Stimulated activated CD8-positive, alpha-beta memory T cell treated with anti-CD3 and anti-CD28 coated beads, Interleukin-2, amount 100 ng/mL, for 1 hour (primary cell): ENCODE measurements around the gene FBXO17.
"Not testable (repeated sequence)": the region's sequence is repeated elsewhere in the genome, so short reads cannot be mapped to it uniquely, and the experiment has no call there.

ENCODE experiments used
- DNase-seq, 2 donors: peaks; one replicate each; pipeline ENCODE4 v3.0.0-alpha.2; 2020; ENCODE audit warnings: low read depth in 2 of 2

The FBXO17 gene

DNA sequence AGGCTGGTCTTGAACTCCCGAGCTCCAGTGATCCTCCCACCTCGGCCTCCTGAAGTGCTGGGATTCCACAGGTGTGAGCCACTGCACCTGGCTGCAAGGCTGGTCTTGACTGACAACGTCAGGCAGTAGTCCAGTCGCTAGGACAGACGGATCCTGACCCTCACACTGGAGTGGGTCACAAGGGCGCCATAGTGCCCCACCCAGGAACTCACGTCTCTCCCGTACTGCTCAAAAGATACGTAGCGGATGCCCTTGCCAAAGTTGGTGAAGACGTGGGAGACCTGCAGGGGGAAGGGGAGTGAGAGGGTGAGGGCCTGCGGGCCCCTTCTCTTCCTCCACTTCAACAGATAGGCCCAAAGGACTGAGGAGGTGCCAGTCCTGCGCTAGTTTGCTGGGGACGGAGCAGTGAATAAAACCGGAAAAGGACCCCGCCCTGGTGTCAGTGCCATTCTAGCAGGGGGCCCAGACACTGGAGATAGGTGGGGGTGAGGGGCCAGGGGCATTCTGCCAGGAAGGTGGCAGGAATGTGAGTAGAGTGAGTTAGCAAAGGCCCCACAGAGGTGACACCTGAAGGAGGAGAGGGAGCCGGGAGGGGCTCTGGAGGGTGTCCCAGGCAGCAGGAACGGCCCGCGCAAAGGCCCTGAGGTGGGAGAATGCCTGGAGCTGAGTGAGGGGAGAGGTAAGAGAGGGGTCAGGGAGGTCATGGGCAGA is 32.9 kb downstream of the FBXO17 start:
- DNase-seq = no peak

DNA sequence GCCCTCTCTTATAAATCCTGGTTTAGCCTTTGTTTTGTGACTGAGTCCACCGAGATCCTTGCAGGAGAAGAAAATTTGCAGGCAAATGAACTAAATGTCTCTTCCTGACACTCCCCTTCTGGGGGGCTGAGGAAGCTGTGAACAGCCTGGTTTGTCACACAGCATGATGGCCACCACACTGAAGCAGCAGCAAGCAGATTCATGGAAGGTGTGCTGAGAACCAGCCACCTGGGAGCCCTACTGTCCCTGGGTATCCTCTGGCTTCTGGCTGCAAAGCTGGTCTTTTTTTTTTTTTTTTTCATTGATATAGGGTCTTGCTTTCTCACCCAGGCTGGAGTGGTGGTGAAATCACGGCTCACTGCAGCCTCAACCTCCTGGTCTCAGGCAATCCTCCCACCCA is 33.6 kb downstream of the FBXO17 start:
- no peak for DNase-seq

DNA sequence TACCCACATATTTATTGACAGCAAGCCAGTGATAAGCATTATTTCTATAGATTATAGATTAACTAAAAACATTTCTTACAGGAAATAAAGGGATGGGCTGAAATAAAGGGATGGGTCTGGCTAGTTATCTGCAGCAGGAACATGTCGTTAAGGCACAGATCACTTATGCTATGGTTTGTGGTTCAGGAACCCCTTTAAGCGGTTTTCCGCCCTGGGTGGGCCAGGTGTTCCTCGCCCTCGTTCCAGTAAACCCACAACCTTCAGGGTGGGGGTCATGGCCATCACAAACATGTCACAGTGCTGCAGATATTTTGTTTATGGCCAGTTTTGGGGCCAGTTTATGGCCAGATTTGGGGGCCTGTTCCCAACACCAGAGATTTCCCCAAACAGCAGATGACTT is 34.1 kb downstream of the FBXO17 start:
- DNase-seq = not testable (repeated sequence)

DNA sequence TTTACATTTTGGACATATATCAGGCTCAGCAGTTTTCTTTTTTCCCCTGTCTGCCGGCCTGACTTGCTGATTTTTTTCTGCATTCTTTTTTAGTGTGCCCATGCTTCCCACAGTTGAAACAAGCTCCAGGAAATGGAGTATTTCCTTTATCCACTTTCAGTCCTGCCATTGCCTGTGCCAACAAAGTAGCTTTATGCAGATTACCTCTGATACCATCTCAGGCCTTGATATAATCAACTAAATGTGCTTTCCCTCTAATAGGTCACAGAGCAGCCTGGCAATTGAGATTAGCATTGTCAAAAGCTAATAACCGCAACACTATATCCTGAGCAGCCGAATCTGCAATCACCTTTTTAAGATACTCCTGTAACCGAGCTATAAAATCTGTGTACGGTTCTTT is 35.6 kb downstream of the FBXO17 start:
- DNase-seq = no peak

DNA sequence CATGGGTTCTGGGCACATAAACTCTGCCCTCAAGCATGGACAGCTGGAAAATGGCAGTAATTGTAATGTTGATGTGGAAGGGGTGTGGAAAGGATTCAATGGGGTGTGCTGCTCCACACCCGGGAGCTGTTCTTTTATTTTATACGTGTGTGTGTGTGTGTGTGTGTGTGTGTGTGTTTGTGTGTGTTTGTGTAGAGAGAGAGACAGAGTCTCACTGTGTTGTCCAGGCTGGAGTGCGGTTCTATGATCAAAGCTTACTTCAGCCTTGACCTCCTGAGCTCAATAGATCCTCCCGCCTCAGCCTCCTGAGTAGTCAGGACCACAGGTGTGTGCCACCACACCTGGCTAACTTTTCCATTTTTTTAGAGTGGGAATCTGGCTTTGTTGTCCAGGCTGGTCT is 42.0 kb downstream of the FBXO17 start:
- no peak for DNase-seq

DNA sequence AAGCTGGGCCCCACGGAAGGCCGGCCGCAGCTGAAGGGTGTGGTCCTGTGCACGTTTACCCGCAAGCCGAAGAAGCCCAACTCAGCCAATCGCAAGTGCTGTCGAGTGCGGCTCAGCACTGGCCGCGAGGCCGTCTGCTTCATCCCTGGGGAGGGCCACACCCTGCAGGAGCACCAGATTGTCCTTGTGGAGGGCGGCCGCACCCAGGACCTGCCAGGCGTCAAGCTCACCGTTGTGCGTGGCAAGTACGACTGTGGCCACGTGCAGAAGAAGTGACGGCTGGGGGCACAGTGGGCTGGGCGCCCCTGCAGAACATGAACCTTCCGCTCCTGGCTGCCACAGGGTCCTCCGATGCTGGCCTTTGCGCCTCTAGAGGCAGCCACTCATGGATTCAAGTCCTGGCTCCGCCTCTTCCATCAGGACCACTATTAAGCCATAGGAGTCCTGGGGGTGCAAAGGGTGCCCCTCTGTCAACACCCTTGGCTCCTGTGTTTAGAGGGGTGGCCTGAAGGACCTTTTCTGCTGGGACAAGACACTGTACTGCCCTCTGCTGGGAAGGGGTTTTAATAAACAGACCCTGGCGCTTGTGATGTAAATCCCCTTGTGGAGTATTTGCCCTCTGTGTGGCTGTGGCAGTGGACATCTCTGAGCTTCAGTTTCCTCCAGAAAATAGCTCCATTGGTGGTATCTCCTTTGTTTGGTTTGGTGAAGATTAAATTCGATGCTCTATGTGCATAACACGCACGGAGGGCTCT is 42.9 kb downstream of the FBXO17 start:
- no peak for DNase-seq

DNA sequence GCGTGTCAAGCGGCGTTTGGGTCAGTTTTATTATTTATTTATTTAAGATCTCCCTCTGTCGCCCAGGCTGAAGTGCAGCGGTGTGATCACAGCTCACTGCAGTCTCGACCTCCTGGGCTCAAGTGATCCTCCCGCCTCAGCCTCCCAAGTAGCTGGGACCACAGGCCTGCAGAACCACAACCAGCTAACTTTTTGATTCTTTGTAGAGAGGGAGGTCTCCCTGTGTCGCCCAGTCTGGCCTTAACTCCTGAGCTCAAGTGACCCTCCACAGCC is 44.1 kb downstream of the FBXO17 start:
- DNase-seq = no peak

DNA sequence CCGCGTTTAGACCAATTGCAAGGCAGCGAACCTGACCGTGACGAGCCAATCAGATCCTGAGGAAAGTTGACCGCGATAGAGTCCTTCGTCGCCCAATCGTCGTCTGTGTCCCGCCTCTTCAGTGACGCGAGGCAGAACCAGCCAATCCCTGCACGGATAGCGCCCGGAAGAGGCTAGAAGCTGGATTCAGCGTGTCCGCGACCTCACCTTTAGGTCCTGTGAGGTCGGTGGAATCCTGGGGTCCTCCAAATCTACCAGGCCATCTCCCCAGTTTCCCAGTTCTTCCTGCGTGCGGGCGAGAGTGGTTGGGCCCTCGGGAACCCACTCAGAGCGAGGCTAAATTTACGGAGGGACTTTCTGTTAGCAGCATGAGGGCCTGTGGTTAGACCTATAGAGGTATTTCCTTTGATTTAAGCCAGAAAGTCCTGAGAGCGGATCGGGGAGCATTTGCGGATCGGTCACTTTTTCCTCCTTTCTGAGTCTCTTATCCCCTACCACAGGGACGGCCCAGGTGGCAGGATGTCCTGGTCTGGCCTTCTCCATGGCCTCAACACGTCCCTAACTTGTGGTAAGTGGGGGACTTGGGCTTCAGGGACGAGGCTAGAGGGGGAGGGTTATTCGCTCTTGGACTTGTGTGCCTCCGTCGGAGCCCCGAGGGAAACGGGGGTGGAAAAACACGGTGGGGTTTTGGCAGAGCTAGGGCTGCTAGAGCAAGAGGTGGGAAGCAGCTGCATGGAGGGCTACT is 44.6 kb downstream of the FBXO17 start, which contains the start of gene MRPS12:
MRPS12 (plus strand) TSS at position 169 of the 745 bp plus-strand sequence; CDS start at position 520, 351 bp downstream.
- DNase-seq = peak; percentile 93 to 95

DNA sequence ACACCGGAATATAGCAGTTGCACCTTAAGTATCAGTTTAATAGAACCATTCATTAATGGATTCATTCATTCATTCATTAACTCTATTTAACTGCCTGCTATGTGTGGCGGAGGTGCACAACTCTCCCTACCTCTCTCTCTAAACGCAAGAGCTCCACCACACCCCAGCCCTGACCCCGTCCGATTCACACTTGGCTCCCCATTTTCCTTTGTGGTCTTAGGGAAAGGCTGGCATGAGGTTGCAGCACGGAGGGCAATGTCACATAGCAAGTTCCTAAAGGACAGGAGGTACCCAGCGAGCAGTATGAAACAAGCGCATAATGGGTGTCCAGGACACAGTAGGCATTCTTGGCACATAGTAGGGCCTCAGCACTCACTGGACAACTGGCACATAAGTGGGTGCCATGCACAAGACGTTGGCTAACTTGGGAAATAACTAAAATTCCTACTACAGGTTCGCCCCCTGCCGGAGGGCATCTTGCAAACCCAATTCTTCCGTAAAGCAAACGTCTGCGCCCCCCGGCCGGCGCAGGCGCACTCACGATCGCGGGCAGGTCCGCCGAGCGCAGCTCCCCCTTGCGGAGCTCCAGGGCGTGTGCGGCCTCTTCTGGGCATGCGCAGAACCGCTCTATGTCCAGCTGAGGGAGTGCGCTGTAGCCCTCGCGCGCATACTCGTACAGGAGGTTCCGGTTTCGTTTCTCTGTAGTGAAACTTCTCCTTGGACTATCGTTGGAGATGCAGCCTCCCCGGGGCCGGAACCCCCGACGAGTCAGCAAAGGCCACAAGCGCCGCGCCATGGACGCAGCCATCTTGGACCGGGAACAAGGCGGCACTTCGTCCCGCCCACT is 45.4 kb downstream of the FBXO17 start, which contains the start of gene SARS2:
SARS2 (minus strand) TSS at position 835 of the 847 bp plus-strand sequence; CDS start at position 808, 27 bp downstream.
- DNase-seq = peak; percentile 87

DNA sequence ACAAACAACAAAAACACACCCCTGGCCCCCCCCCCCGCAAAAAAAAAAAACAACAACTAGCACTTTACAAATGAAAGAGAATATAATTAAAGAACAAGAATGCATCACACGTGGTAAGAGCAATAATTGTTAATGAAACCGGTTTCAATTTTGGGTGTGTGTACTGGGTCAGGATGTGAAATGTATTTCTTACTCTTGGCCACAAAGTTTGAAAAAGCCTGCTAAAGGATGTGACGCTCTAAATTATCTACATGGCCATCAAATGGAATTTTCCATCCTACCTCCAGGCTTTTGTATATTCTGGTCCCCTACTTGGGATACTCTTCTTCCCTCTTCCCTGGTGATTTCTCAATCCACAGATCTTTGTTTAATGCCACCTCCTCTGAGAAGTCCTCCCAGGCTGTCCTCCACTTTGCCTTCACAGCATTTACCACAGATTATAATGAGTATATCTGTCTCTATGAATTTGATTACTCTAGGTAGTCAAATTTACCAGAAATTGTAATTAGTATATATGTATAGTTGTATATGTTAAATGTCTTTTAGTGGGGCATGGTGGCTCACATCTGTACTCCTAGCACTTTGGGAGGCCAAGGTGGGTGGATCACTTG is 47.0 kb downstream of the FBXO17 start:
- DNase-seq = no peak

DNA sequence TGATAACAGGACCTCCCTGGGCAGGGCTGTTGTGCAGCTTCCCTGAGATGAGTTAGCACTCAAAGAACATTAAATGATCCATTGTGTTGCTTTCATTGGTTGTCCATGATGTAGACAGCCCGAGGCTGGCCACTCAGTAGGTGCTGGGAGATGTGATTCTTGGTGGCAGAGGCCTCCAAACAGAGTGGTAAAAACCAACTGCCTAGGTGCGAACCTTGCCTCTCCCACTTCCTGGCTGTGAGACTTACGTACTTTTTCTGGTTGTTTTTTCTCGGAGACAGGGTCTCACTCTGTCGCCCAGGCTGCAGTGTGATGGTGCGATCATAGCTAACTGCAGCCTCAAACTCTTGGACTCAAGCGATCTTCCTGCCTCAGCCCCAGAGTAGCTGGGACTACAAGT is 51.2 kb downstream of the FBXO17 start:
- DNase-seq = peak in 1 of 2 donors; percentile 23

DNA sequence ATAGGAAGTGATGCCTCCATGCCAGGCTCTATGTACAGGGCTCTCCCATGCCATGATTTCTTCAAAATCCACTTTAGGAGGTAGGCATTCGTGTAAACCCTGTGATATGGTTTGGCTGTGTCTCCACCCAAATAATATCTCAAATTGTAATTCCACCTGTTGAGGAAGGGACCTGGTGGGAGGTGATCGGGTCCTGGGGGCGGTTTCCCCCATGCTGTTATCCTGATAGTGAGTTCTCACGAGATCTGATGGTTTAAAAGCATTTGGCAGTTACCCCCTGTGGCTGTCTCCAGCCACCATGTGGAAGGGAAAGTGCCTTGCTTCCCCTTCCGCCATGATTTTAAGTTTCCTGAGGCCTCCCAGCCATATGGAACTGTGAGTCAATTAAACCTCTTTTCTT is 53.1 kb downstream of the FBXO17 start:
- no peak for DNase-seq

DNA sequence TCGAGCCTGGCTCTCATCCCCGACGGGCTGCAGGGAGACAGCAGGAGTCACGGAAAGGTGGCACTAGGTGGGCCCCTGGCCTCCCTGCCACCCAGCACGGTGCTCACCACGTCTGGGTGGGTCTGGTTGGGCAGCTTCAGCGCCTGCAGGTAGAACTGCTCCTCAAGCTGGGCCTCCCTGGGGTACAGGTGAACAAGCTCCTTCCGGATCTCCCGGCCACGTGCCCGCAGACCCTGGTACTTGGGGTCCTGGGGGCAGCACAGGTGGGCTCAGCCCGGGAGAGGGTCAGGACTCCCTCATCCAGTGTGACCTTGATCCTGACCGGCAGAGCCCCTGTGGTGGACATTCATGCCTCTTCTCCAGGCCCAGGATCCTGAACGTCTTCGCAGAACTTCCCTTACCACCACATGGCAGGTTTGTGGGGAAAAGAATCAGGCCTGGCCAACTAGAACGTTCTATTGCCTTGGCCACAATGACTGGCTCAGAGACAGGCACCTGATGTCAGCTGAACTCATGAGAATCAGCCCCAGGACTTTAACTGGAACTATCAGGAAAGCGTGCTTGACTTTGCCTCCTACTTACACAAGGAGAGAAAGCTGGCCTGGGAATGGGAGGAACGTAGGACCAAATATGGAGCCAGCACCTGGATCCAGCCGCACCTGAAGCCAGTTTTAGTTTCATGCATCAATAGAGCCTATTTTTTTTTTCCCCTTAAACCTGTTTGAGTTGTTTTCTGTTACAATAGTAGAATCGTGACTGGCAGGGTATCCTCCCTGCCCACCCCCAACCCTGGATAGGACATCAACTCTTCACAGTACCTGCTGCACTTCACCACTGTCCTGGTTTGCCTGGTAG is 53.9 kb downstream of the FBXO17 start:
- DNase-seq = no peak

DNA sequence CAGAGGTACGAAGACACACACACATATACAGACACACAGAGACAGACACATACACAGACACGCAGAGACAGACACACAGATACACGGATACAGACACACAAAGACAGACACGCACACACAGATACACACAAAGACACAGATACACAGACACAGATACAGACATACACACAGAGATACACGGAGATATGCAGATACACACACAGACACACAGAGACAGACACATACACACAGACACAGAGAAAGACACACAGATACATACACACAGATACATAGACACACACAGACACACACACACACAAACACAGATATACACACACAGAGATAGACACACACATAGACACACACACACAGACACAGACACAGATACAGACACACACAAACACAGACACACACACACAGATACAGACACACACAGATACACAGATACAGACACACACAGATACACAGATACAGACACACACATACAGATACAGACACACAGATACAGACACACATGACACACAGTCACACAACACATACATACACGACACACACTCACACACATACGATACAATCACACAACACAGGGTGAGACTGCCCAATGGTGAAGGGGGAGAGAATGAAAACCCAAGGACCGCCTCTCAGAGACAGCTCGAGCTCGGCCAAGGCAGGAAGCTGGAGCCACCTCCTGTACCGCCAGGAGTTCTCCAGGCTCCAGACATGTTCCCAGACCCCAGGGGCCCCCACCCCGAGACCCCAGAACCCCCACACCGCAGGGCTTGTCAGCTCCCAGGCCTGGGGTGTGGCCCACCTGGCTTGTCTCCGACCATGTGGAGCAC is 54.7 kb downstream of the FBXO17 start:
- DNase-seq = no peak

DNA sequence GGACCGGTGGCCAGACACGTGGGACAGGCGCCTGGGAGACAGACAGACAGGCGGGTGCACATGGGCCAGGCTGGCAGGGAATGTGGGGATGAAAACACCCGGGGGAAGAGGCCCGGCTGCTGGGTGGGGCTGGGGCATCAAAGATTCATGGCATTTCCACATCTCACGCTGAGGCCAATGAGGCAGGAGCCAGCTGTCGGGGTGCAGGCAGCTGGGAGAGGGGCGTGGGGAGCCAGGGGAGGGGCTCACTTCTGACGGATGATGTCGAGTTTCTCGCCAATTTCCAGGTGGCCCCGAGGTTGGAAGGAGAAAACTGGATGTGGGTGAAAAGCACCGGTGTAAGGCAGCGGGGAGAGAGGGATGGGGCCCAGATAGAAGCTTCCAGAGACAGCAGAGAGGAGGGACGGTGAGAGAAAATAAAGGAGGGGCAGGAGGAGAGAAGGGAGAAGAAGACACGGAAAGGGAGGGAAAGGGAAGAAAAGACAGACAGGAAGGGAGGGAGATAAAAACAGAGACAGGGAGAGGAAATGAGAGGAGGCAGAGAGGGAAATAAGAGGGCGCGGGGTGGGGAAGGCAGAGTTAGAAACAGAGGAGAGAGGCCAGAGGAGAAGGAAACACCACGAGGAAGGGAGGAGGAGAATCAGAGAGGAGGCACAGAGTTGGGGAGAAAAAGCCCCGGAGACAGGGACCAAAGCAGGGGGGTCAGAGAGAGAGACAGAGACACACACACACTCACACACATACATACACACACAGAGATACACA is 55.5 kb downstream of the FBXO17 start:
- DNase-seq = no peak

DNA sequence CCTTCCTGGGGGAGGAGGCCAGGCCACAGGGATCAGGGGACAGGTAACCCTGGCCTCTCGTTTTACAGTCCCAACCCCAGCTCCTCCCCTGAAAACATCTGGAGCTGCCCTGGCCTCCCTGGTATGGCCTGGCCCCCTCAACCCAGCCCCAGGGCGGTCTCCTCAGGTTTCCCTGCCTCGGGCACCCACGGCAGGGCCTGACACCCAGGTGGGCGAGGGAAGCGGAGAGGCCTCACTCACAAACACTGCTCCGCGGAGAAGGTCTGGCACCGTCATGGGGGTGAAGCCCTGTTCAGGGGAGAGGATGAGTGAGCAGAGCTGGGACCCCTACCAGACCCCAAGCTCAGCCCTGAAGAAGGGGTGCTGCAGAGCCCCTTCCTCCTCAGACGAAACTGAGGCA is 57.0 kb downstream of the FBXO17 start:
- DNase-seq = no peak

DNA sequence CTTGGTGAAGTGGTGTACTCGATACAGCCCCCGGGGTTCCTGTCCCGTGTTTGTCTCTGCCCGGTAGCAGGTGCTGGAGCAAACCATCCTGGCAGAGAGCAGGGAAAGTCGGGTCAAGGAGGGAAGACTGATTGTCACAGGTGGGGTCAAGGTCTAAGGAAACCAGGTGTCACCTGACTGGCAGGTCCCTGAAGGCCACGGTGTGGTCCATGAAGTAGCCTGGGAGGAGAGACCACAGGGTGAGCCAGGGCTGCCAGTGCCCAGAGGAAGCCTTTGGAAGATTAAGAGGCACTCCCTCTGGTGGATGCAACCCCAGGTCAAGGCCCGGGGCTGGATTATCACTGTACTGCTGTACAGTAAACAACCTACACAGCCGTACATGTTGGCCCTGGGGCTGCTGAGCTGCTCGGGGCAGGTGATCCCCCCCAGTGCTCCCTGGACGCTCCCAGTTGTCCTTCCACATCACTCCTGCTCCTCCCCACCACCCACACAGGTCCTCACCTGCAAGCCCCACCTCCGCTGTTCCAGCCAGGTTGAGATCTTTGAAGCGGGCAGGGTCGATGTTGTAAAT is 57.5 kb downstream of the FBXO17 start:
- no peak for DNase-seq

DNA sequence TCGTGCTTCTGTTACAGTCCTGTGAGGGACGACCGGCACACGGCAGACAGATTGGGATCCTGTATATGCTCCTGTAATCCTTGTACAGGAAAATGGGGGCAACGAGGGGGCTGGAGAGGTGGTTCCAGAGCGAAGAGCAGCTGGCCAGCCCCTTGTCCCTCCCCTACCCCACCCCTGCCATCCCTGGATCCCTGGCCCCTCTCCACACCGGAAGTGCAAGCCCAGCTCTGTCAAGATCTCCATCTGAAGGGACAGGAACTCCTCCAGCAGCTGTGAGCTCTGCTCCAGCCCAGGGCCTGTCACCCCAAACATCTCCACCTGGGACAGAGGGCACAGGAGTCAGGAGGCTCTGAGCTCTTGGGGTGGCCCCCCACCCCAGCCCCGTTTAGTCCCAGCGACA is 58.0 kb downstream of the FBXO17 start:
- no peak for DNase-seq
